Uterus (tissue), 4 donors: ENCODE results near the gene BCL7C. TPM values are rescaled to one million over a fixed set of nuclear protein-coding genes. Genes with fewer than 3 reads are reported as not detected.
"Not testable (repeated sequence)": the region's sequence is repeated elsewhere in the genome, so short reads cannot be mapped to it uniquely, and the experiment has no call there.

Source experiments
- DNase-seq, 2 donors: peaks; one replicate each; pipeline ENCODE4 v3.0.0-alpha.2; 2019 to 2020
- H3K27ac ChIP-seq, 2 donors: fragments of 200-600 bp; sonication (generic); 1 replicate in 1 of 2; 2 replicates in 1 of 2; pipeline ENCODE4 v1.5.1; 2016 to 2018
- H3K27me3 ChIP-seq, 2 donors: fragments of 200-600 bp; sonication (generic); one replicate each; pipeline ENCODE4 v1.5.1; 2018 to 2019; ENCODE audit warnings: control low read depth in 1 of 2
- H3K36me3 ChIP-seq, 2 donors: fragments of 200-600 bp; sonication (generic); one replicate each; pipeline ENCODE4 v1.5.1; 2019; ENCODE audit warnings: control low read depth in 1 of 2
- H3K4me1 ChIP-seq, 2 donors: fragments of 200-600 bp; sonication (generic); one replicate each; pipeline ENCODE4 v1.5.1; 2018 to 2019; ENCODE audit warnings: control low read depth in 1 of 2
- H3K4me3 ChIP-seq, 2 donors: fragments of 200-600 bp; sonication (generic); 1 replicate in 1 of 2; 2 replicates in 1 of 2; pipeline ENCODE4 v1.5.1; 2018 to 2019; ENCODE audit warnings: mild to moderate bottlenecking in 1 of 2
- H3K9me3 ChIP-seq, 2 donors: fragments of 200-600 bp; sonication (generic); one replicate each; pipeline ENCODE4 v1.5.1; 2019; ENCODE audit warnings: control low read depth in 1 of 2
- POLR2A ChIP-seq, 2 donors: fragments of 450-650 bp; IDR thresholded peaks; one replicate each; pipeline ENCODE4 v1.6.1; 2016; ENCODE audit warnings: antibody characterized with exemption in 2 of 2, mild to moderate bottlenecking in 1 of 2, moderate library complexity in 1 of 2
- intact Hi-C: fragments of 100-400 bp; cut with DNase I; formaldehyde crosslinking; loops from one replicate; pipeline ENCODE4 v1.15.1; 2023; ENCODE audit warnings: low total_unique reads
- total RNA-seq, 4 donors: library from RNA; depleted of rRNA in 3 of 4; stranded (reverse); fragments of >200 nt in 3 of 4; gene quantifications; one replicate each; pipeline versions ENCODE4 v1.1.0 to v1.2.4, GENCODE V29; 2014 to 2023
- TF ChIP-seq, protein P1 (sequence below), 4 experiments: fragments of 200-600 bp in 2 of 4; fragments of 450-650 bp in 2 of 4; sonication (generic) in 2 of 4; IDR thresholded peaks; one replicate each; pipeline ENCODE4 v1.5.1; 2016 to 2019; ENCODE audit warnings: antibody characterized with exemption in 4 of 4, mild to moderate bottlenecking in 2 of 4, moderate library complexity in 1 of 4
- donor health status: DM: yes; HTN: yes; CAD: no.

Gene BCL7C
- total RNA-seq, result 10 to 100 TPM; 16.5 to 44.8 (median 35.2) TPM

DNA sequence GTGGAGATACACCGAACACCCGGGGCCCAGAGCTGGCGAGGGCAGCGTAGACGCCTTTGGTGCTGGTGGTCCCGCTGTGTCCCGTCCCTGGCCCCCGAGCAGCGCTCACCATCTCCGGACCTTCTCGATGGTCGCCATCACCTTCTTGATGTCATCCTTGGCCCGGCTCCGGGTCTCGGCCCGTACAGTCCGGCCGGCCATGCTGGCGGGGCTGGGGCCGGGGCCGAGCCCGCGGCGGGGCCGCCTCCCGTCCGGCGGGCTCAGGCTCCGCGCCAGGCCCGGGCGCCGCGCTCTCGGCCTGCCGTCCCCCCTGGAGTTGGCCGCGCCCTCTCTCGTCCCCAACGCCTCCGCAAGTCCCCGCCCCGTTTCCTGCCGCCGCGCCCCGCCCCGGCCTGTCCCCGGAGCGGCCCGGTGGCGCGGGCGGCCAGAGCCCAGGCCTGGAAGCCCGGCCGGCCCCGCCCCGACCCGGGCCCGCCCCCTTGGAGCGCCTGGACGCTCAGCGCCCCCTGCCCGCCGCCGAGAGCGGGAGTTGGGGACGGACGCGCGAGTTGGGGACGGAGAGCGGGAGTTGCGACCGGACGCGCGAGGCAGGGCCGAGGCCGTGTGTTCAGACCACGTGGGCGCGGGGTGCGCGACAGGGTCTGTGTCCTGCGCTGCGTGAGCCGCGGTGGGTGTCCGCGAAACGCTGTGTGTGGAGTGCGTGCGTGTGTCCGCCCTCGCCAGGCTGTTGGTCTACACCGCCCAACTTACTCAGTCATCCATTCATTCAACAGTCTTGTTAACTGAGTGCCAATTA, at the start of gene BCL7C:
Gene BCL7C, minus strand, starts transcription at position 334 of the 796 bp plus-strand sequence. Its CDS starts 133 bp downstream, at position 201.
- intact Hi-C loops, result no loop called here
- Histone ChIP-seq H3K9me3 (no peaks in the 10 kb centered on the region), H3K27me3 (no peaks in the 10 kb centered on the region), H3K36me3 (no peaks in the 10 kb centered on the region), H3K27ac (peak within 1 kb of the TSS; percentile 99 to 100), H3K4me3 (peak within 1 kb of the TSS; percentile 65 to 67), H3K4me1 (peaks cover 6 to 7% of the 10 kb centered on the region in 2 donors)
- DNase-seq, result peak; percentile 88 to 92
- TF ChIP-seq, protein P1, sequence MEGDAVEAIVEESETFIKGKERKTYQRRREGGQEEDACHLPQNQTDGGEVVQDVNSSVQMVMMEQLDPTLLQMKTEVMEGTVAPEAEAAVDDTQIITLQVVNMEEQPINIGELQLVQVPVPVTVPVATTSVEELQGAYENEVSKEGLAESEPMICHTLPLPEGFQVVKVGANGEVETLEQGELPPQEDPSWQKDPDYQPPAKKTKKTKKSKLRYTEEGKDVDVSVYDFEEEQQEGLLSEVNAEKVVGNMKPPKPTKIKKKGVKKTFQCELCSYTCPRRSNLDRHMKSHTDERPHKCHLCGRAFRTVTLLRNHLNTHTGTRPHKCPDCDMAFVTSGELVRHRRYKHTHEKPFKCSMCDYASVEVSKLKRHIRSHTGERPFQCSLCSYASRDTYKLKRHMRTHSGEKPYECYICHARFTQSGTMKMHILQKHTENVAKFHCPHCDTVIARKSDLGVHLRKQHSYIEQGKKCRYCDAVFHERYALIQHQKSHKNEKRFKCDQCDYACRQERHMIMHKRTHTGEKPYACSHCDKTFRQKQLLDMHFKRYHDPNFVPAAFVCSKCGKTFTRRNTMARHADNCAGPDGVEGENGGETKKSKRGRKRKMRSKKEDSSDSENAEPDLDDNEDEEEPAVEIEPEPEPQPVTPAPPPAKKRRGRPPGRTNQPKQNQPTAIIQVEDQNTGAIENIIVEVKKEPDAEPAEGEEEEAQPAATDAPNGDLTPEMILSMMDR (IDR thresholded peaks at IDR 0.05), result peak; percentile 49 to 73 (median 68)
- peak; percentile 26 to 72 for TF ChIP-seq POLR2A (IDR thresholded peaks at IDR 0.05)

DNA sequence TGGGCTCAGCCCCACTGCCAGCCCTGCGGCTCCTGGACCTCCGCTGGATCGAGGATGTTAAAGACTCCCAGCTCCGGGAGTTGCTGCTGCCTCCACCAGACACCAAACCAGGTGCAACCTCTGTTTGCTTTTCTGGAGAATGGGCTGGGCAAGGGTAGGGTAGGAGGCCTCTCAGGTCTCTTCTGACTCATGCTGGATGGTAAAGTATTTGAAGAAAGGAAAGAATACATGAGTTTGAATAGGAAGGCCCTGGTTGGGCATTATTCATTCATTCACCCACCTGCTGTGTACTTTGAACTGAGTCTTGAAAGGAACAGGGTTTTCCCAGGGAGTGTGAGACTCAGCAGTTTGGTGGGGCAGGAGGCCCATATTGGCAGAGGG, 48.5 kb upstream of the BCL7C start:
- H3K27ac ChIP-seq, result no peak overlapping the region
- intact Hi-C loops, result no loop called here
- H3K36me3 ChIP-seq, result no peaks in the 10 kb centered on the region
- no peak for DNase-seq
- peaks cover 0 to 6% of the 10 kb centered on the region in 2 donors for H3K4me1 ChIP-seq
- no peak for TF ChIP-seq POLR2A (IDR thresholded peaks at IDR 0.05)
- TF ChIP-seq, protein P1 (IDR thresholded peaks at IDR 0.05), result no peak
- H3K27me3 ChIP-seq, result no peaks in the 10 kb centered on the region
- H3K9me3 ChIP-seq, result no peaks in the 10 kb centered on the region
- H3K4me3 ChIP-seq, result no peak overlapping the region

DNA sequence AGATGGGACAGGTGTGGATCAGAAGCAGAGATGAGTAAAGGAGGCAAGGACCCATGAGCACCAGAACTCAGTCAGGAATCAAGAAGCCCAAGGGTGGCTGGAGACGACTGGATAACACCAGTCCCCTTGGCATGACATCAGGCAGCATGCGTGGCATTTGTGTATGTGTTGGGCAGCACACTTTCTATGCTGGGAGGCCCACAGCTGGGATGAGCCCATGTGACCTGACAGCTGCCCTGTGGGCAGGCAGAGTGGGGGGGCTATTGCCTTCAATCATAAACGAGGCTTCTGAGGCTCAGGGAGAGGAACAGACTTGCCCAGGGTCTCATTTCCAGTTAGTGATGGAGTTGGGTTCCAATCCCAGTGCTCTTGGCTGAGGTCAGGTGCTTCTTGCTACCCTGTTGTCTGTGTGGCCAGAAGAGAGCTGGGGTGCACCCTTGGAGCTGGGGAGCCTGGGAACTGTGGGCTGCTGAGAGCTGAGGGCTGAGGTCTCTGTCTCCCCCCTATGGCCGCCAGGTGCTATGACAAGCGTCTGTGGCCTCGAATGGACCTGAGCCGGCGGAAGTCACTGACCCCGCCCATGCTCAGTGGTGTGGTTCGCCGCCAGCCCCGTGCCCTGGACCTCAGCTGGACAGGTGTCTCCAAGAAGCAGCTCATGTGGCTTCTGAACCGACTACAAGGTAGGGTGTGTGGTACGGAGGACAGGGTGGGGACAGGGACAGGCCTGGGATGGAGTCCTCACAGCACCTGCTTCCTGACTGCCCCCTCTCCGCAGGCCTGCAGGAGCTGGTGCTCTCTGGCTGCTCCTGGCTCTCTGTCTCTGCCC, 47.9 kb upstream of the BCL7C start:
- H3K9me3 ChIP-seq, result no peaks in the 10 kb centered on the region
- no peak for TF ChIP-seq POLR2A (IDR thresholded peaks at IDR 0.05)
- TF ChIP-seq, protein P1 (IDR thresholded peaks at IDR 0.05), result peak; percentile 63 to 87 (median 82)
- no peaks in the 10 kb centered on the region for H3K36me3 ChIP-seq
- H3K4me1 ChIP-seq, result peaks cover 0 to 6% of the 10 kb centered on the region in 2 donors
- no peaks in the 10 kb centered on the region for H3K27me3 ChIP-seq
- intact Hi-C loops, result no loop called here
- peak overlapping the region in 1 of 2 donors; percentile 3 for H3K27ac ChIP-seq
- H3K4me3 ChIP-seq, result no peak overlapping the region
- peak; percentile 66 to 67 for DNase-seq

DNA sequence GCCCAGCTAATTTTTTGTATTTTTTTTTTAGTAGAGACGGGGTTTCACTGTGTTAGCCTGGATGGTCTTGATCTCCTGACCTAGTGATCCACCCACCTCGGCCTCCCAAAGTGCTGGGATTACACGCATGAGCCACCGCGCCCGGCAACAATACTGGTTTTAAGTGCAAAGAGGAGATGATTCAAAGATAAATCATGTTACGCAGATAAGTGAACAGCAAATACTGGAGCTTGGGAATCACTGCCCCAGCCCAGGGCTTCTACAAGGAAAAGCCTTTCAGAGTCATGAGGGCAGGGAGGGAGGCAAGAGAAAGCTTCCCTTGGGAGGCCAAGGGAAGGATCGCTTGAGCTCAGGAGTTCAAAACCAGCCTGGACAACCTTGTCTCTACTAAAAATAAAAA, 45.7 kb upstream of the BCL7C start:
- H3K4me3 ChIP-seq, result not testable (repeated sequence)

DNA sequence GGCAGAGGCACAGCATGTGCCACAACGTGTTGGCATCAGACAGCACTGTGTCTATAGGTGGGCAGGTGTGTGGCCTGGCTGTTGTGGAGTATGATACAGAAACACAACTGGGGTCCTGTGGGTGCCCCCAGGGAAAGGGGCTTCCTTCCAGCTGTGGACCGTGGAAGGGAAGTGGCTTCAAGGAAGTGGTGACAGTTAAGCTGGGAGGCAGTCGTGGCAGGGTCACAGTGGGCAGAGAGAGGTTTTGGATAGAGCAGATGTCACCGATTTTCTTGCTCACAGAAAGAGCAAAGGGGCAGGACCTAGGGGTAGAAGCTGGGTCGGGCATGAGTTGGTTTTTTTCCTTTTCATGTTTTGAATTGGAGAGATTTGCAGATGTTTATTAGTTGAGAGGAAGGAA, 43.8 kb upstream of the BCL7C start:
- TF ChIP-seq POLR2A (IDR thresholded peaks at IDR 0.05), result no peak
- TF ChIP-seq, protein P1 (IDR thresholded peaks at IDR 0.05), result no peak
- H3K4me3 ChIP-seq, result no peak overlapping the region
- H3K9me3 ChIP-seq, result no peaks in the 10 kb centered on the region
- intact Hi-C loops, result no loop called here
- peaks cover 0 to 6% of the 10 kb centered on the region in 2 donors for H3K4me1 ChIP-seq
- H3K27me3 ChIP-seq, result no peaks in the 10 kb centered on the region
- H3K36me3 ChIP-seq, result no peaks in the 10 kb centered on the region
- H3K27ac ChIP-seq, result no peak overlapping the region
- no peak for DNase-seq

More for the DNA sequence above, 45.7 kb upstream of the BCL7C start:
- H3K4me1 ChIP-seq, DNase-seq, H3K27ac ChIP-seq, H3K27me3 ChIP-seq, intact Hi-C loops, H3K36me3 ChIP-seq, H3K9me3 ChIP-seq: not testable (repeated sequence)
